Nucleus accumbens (tissue), 56 donors: ENCODE measurements around the gene TNS4.

ENCODE experiments used
- DNase-seq, 56 donors: peaks; one replicate each; lab custom pipeline; 2025; lab: John Stamatoyannopoulos, UW

The TNS4 gene

GRCh38 chr17:40536295-40537171 is 35.1 kb upstream of the TNS4 start:
- no peak for DNase-seq

- no peak for DNase-seq
Measured at GRCh38 chr17:40535924-40536294, 34.5 kb upstream of the TNS4 start.

GRCh38 chr17:40535438-40535837 is 34.0 kb upstream of the TNS4 start:
- no peak for DNase-seq

- no peak for DNase-seq
Measured at GRCh38 chr17:40534371-40535189, 33.2 kb upstream of the TNS4 start.

GRCh38 chr17:40533896-40534295 is 32.5 kb upstream of the TNS4 start:
- DNase-seq = no peak

- no peak for DNase-seq
Measured at GRCh38 chr17:40532520-40533253, 31.3 kb upstream of the TNS4 start.

- no peak for DNase-seq
Measured at GRCh38 chr17:40531051-40531991, 29.9 kb upstream of the TNS4 start.

GRCh38 chr17:40530531-40530994 is 29.1 kb upstream of the TNS4 start:
- no peak for DNase-seq

- DNase-seq = no peak
Measured at GRCh38 chr17:40529991-40530390, 28.6 kb upstream of the TNS4 start.

GRCh38 chr17:40528692-40529417 is 27.4 kb upstream of the TNS4 start:
- DNase-seq = no peak

GRCh38 chr17:40526668-40527067 is 25.2 kb upstream of the TNS4 start:
- DNase-seq = no peak

- no peak for DNase-seq
Measured at GRCh38 chr17:40525294-40525693, 23.9 kb upstream of the TNS4 start.

- DNase-seq = no peak
Measured at GRCh38 chr17:40524243-40524965, 23.0 kb upstream of the TNS4 start.

- no peak for DNase-seq
Measured at GRCh38 chr17:40522961-40523310, 21.5 kb upstream of the TNS4 start.

GRCh38 chr17:40522250-40522960 is 21.0 kb upstream of the TNS4 start:
- no peak for DNase-seq

- DNase-seq = no peak
Measured at GRCh38 chr17:40520991-40521453, 19.6 kb upstream of the TNS4 start.

GRCh38 chr17:40519089-40519775 is 17.8 kb upstream of the TNS4 start:
- no peak for DNase-seq
